ENCODE results near the gene ENTPD8. TPM values are rescaled to one million over a fixed set of nuclear protein-coding genes. Genes with fewer than 3 reads are reported as not detected.

ENTPD8 gene
- total RNA-seq, 1 donor from 2014 or later = not detected

- no peak overlapping the region for H3K4me3 Mint-ChIP-seq
- intact Hi-C loops (cut with micrococcal nuclease) = no loop called here
These were observed 1.9 kb downstream of the ENTPD8 start for GRCh38 chr9:137439158-137439714.

DNA sequence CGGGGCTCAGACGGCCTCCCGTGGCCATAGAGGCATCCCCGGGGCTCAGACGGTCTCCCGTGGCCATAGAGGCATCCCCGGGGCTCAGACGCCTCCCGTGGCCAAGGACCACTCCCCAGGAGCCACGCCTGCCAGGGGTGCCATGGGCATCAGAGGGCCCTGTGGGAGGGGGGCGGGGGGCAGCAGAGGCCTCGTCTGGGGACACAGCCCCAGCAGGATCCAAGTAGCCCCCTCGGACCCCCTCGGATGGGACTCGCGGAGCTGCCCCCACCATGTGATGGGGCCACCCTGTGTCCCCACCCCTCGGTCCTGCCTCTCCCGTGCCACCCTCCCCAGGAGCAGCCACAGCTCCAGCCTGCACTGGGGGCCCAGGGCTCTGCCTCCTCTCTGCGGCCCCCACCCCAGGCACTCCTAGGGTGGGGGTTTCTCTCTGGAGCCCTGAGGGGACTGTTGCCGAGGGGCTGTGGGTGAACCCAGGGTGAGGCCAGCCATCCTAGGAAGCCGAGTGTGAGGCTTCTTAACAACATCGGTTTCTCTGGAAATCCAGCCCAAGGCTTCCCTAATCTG lies 2.5 kb downstream of the ENTPD8 start:
- H3K36me3 Mint-ChIP-seq (ENCODE audit: low read depth) = no peaks in the 10 kb centered on the region
- H3K27me3 Mint-ChIP-seq = peaks cover 14% of the 10 kb centered on the region
- no peaks in the 10 kb centered on the region for H3K9me3 Mint-ChIP-seq
- intact Hi-C loops (cut with micrococcal nuclease) = no loop called here
- no peak for DNase-seq
- H3K4me1 Mint-ChIP-seq = peaks cover 2% of the 10 kb centered on the region
- no peak overlapping the region for H3K4me3 Mint-ChIP-seq
- H3K27ac Mint-ChIP-seq = no peak overlapping the region

More at GRCh38 chr9:137439158-137439714, 1.9 kb downstream of the ENTPD8 start:
- no peaks in the 10 kb centered on the region for H3K36me3 Mint-ChIP-seq (ENCODE audit: low read depth)
- H3K9me3 Mint-ChIP-seq = no peaks in the 10 kb centered on the region
- peaks cover 16% of the 10 kb centered on the region for H3K27me3 Mint-ChIP-seq
- H3K4me1 Mint-ChIP-seq = peaks cover 2% of the 10 kb centered on the region
- no peak for DNase-seq
- H3K27ac Mint-ChIP-seq = no peak overlapping the region

DNA sequence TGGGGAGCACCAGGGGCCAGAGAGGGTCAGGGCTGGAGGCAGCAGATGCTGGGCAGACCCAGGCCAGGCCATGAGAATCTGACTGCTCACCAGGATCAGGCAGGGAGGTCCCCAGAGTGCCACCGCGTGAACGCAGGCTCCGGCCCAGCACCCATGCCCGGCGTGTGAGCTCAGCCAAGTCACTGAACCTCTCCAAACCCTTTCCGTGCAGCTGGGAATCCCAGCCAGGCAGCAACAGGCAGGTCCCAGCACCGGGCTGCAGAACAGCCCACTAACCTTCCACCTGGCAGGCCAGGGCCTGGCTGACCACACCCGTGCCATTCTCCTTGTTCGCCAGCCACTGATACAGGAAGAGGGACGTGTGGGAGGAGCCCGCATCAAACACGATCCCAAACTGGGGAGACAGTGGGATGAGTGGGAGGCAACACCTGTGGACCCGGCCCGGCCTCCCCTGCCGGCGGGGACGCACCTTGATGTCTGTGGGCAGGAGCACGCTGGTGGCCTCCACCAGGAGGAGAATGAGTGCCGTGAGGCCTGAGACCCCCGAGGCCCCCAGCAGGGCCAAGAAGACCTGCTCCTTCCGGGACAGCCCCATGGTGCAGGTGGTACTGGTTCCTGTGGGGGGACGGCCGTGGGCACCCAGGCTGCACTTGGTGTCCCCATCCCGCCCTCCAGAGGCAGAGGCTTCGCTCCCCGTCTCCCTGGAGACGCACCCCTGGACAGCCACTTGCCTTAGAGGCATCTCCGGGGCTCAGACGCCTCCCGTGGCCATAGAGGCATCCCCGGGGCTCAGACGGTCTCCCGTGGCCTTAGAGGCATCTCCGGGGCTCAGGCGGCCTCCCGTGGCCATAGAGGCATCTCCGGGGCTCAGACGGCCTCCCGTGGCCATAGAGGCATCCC lies 3.2 kb downstream of the ENTPD8 start:
- Mint-ChIP-seq H3K36me3 (ENCODE audit: low read depth) (no peaks in the 10 kb centered on the region), H3K4me3 (no peak overlapping the region)

GRCh38 chr9:137436761-137437600 lies 4.2 kb downstream of the ENTPD8 start:
- Mint-ChIP-seq H3K4me3 (no peak overlapping the region), H3K4me1 (peaks cover 2% of the 10 kb centered on the region), H3K9me3 (no peaks in the 10 kb centered on the region), H3K27ac (no peak overlapping the region), H3K36me3 (ENCODE audit: low read depth) (no peaks in the 10 kb centered on the region), H3K27me3 (peaks cover 5% of the 10 kb centered on the region)
- no peak for DNase-seq
- intact Hi-C loops (cut with micrococcal nuclease) = no loop called here

More for the DNA sequence above, 3.2 kb downstream of the ENTPD8 start:
- intact Hi-C loops (cut with micrococcal nuclease) = no loop called here
- Mint-ChIP-seq H3K27me3 (peaks cover 10% of the 10 kb centered on the region), H3K9me3 (no peaks in the 10 kb centered on the region), H3K27ac (no peak overlapping the region), H3K4me1 (peaks cover 2% of the 10 kb centered on the region)
- no peak for DNase-seq

- H3K36me3 Mint-ChIP-seq (ENCODE audit: low read depth) = no peaks in the 10 kb centered on the region
- peaks cover 3% of the 10 kb centered on the region for H3K27me3 Mint-ChIP-seq
- H3K9me3 Mint-ChIP-seq = no peaks in the 10 kb centered on the region
- H3K4me1 Mint-ChIP-seq = no peaks in the 10 kb centered on the region
- intact Hi-C loops (cut with micrococcal nuclease) = no loop called here
- no peak overlapping the region for H3K4me3 Mint-ChIP-seq
- DNase-seq = no peak
- H3K27ac Mint-ChIP-seq = no peak overlapping the region
These were observed 5.0 kb downstream of the ENTPD8 start for GRCh38 chr9:137435980-137436760.

GRCh38 chr9:137435381-137435891 lies 5.7 kb downstream of the ENTPD8 start:
- DNase-seq = no peak
- Mint-ChIP-seq H3K36me3 (ENCODE audit: low read depth) (no peaks in the 10 kb centered on the region), H3K9me3 (no peaks in the 10 kb centered on the region), H3K27ac (no peak overlapping the region), H3K4me3 (no peak overlapping the region), H3K27me3 (peaks cover 3% of the 10 kb centered on the region), H3K4me1 (no peaks in the 10 kb centered on the region)
- intact Hi-C loops (cut with micrococcal nuclease) = no loop called here

DNA sequence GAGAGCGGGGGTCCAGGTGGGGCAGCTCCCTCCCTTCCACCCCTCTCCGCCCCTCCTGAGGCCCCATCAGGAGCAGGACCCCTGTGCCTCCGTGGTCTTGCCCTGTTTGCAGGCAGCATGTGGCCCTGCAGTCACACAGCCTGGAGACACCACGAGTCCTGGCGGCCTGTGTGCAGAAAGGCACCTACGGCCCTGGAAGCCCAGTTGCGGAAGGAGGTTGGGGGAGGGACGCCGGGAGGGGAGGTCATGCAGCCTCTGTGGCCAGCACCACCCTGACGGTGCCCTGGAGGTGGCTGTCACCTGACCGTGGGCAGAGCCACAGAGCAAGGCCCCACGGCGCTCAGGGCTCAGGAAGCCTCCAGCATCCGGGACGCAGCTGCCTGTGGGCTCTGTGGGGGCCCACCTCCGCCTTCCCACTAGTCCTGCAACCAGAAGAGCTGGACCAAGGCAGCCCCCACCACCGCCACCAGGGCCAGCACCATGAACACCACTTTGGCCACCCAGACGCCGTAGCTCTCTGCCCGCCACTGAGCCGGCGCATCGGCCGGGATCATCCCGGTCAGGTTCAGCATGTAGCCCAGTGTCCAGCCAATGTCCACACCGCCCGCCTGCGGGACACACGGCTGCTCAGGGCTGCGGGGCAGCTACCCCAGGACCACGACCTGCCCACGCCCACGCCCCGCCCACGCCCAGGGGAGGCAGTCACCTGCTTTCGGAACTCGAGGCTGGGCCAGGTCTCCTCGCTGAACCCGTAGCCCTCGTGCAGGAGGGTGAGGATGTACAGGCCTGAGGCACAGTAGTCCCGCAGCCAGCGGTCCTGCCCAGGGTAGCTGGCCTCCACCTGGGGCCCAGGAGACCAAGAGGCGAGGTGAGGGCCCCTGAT lies 6.4 kb downstream of the ENTPD8 start:
- Mint-ChIP-seq H3K36me3 (ENCODE audit: low read depth) (no peaks in the 10 kb centered on the region), H3K27me3 (peaks cover 3% of the 10 kb centered on the region), H3K4me3 (no peak overlapping the region), H3K9me3 (no peaks in the 10 kb centered on the region), H3K4me1 (no peaks in the 10 kb centered on the region), H3K27ac (no peak overlapping the region)
- no peak for DNase-seq
- intact Hi-C loops (cut with micrococcal nuclease) = no loop called here

DNA sequence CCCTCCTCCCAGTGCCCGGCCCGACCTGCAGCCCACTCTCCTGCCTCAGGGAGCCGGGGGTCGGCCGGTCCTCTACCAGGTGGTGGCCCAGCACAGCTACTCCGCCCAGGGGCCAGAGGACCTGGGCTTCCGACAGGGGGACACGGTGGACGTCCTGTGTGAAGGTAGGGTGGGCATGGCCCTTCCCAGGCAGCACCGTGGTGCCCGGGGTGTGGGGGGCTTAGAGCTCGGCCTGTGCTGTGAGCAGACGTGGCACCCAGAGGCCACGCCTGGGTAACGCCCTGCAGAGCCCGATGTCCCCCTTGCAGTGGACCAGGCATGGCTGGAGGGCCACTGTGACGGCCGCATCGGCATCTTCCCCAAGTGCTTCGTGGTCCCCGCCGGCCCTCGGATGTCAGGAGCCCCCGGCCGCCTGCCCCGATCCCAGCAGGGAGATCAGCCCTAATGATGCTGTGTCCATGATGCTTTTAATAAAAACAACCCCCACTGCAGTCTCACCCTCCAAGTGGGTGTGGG lies 7.2 kb downstream of the ENTPD8 start:
- intact Hi-C loops (cut with micrococcal nuclease) = no loop called here
- Mint-ChIP-seq H3K36me3 (ENCODE audit: low read depth) (no peaks in the 10 kb centered on the region), H3K9me3 (no peaks in the 10 kb centered on the region), H3K4me1 (no peaks in the 10 kb centered on the region), H3K4me3 (no peak overlapping the region), H3K27me3 (no peaks in the 10 kb centered on the region), H3K27ac (no peak overlapping the region)
- DNase-seq = no peak

DNA sequence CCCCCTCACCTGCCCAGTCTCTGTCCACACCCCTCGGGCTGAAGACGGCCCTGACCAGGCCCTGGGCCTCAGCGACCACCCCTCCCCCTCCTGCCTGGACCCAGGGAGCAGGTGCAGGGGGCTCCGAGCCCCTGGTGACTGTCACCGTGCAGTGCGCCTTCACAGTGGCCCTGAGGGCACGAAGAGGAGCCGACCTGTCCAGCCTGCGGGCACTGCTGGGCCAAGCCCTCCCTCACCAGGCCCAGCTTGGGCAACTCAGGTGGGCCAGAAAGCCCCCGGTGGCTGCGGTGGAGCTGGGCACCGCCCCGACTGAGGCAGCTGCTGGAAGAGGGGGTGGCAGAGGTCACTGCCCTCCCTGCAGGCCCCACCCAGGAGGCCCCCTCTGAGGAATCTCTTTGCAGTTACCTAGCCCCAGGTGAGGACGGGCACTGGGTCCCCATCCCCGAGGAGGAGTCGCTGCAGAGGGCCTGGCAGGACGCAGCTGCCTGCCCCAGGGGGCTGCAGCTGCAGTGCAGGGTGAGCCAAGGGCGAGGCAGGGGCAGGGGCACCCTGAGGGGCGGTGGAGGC lies 7.7 kb downstream of the ENTPD8 start:
- H3K4me1 Mint-ChIP-seq = no peaks in the 10 kb centered on the region
- no peaks in the 10 kb centered on the region for H3K27me3 Mint-ChIP-seq
- intact Hi-C loops (cut with micrococcal nuclease) = no loop called here
- H3K36me3 Mint-ChIP-seq (ENCODE audit: low read depth) = no peaks in the 10 kb centered on the region
- no peak for DNase-seq
- H3K27ac Mint-ChIP-seq = no peak overlapping the region
- no peaks in the 10 kb centered on the region for H3K9me3 Mint-ChIP-seq
- no peak overlapping the region for H3K4me3 Mint-ChIP-seq

GRCh38 chr9:137432687-137433348 lies 8.3 kb downstream of the ENTPD8 start:
- no peak overlapping the region for H3K4me3 Mint-ChIP-seq
- H3K9me3 Mint-ChIP-seq = no peaks in the 10 kb centered on the region
- H3K4me1 Mint-ChIP-seq = no peaks in the 10 kb centered on the region
- intact Hi-C loops (cut with micrococcal nuclease) = no loop called here
- no peak overlapping the region for H3K27ac Mint-ChIP-seq
- H3K27me3 Mint-ChIP-seq = no peaks in the 10 kb centered on the region
- DNase-seq = no peak
- no peaks in the 10 kb centered on the region for H3K36me3 Mint-ChIP-seq (ENCODE audit: low read depth)

GRCh38 chr9:137431416-137431931 lies 9.7 kb downstream of the ENTPD8 start:
- Mint-ChIP-seq H3K4me3 (no peak overlapping the region), H3K27me3 (no peaks in the 10 kb centered on the region), H3K36me3 (ENCODE audit: low read depth) (no peaks in the 10 kb centered on the region), H3K9me3 (no peaks in the 10 kb centered on the region), H3K27ac (no peak overlapping the region), H3K4me1 (no peaks in the 10 kb centered on the region)
- intact Hi-C loops (cut with micrococcal nuclease) = no loop called here
- no peak for DNase-seq
